Kidney (tissue), 14 donors: ENCODE measurements around the gene MX1. TPM values are rescaled to one million over a fixed set of nuclear protein-coding genes. Genes with fewer than 3 reads are reported as not detected.

Experiments
- DNase-seq, 5 donors: peaks; one replicate each; pipeline ENCODE4 v3.0.0-alpha.2; 2013 to 2020
- FAIRE-seq: peaks from 2 replicates; lab custom pipeline; 2012; peaks lifted over from hg19 to GRCh38; lab: Jason Lieb, UNC
- H3K27ac ChIP-seq, 2 donors: one replicate each; pipeline ENCODE4 v1.7.0; 2013; ENCODE audit warnings: low read depth in 2 of 2, low read length in 2 of 2, inconsistent platforms in 1 of 2
- H3K27me3 ChIP-seq: one replicate; pipeline ENCODE4 v1.7.1; 2013; ENCODE audit warnings: low read length, inconsistent platforms; ENCODE audit not compliant: control insufficient read depth, insufficient read depth
- H3K36me3 ChIP-seq, 3 donors: one replicate each; pipeline versions ENCODE4 v1.7.0 to v1.7.1; 2013; ENCODE audit warnings: low read length in 3 of 3, control low read depth in 1 of 3, inconsistent platforms in 1 of 3; ENCODE audit not compliant: insufficient read depth in 3 of 3, control insufficient read depth in 2 of 3
- H3K4me1 ChIP-seq, 3 donors: one replicate each; pipeline versions ENCODE4 v1.7.0 to v1.7.1; 2013; ENCODE audit warnings: low read length in 3 of 3, inconsistent platforms in 1 of 3, low read depth in 1 of 3; ENCODE audit not compliant: control insufficient read depth in 2 of 3, insufficient read depth in 2 of 3
- H3K4me3 ChIP-seq, 3 donors: one replicate each; pipeline versions ENCODE4 v1.7.0 to v1.8.1; 2013; ENCODE audit warnings: low read length in 3 of 3, control low read depth in 1 of 3, inconsistent platforms in 1 of 3
- H3K9ac ChIP-seq, 3 donors: one replicate each; pipeline versions ENCODE4 v1.7.0 to v1.7.1; 2013; ENCODE audit warnings: low read length in 3 of 3, control low read depth in 1 of 3, inconsistent platforms in 1 of 3
- H3K9me3 ChIP-seq, 3 donors: one replicate each; pipeline versions ENCODE4 v1.7.0 to v1.7.1; 2013; ENCODE audit warnings: low read length in 3 of 3, control low read depth in 1 of 3, inconsistent platforms in 1 of 3; ENCODE audit not compliant: control insufficient read depth in 2 of 3, insufficient read depth in 1 of 3
- intact Hi-C: fragments of 100-400 bp; cut with DNase I; formaldehyde crosslinking; loops from one replicate; pipeline ENCODE4 v1.11.1; 2022
- polyA plus RNA-seq: library from polyadenylated mRNA; stranded (reverse); fragments of 350-450 nt; fragmentation: Illumina TruSeq; extraction: RNeasy Lipid Tissue Mini Kit (QIAGEN cat#74804); gene quantifications from one replicate; pipeline ENCODE4 v1.2.3, GENCODE V29; 2014; ENCODE audit warnings: low read depth, low replicate concordance; ENCODE audit not compliant: insufficient read depth
- total RNA-seq: library from RNA; stranded (reverse); fragmentation: NEBNext Ultra II Directional; extraction: Animal tissue kit (Norgen Biotek cat#: 25700); gene quantifications from one replicate; pipeline ENCODE4 v1.2.1, GENCODE V29; 2021
- TF ChIP-seq, protein P1 (sequence below): IDR thresholded peaks from 3 replicates; pipeline ENCODE4 v1.5.1; 2012; ENCODE audit warnings: mild to moderate bottlenecking, moderate library complexity, borderline replicate concordance; ENCODE audit not compliant: insufficient read depth; ENCODE audit errors: extremely low read depth
- donor health status: control.
- donor health status: control.
- donor health status: control.
- donor health status: control.
- donor health status: control.
- donor health status: DM: yes; HTN: yes; CAD: no.
- donor health status: Normal renal cell carcinoma (clear cell type).

MX1 gene
- total and polyA plus RNA-seq, 2 donors from 2014 or later, result 22.9 to 47.4 TPM

GRCh38 chr21:41494242-41494641 lies 68.2 kb downstream of the MX1 start:
- Histone ChIP-seq H3K36me3 (peaks cover 0 to 10% (median 10%) of the 10 kb centered on the region in 3 donors), H3K9ac (no peak overlapping the region), H3K9me3 (no peaks in the 10 kb centered on the region), H3K27me3 (no peaks in the 10 kb centered on the region), H3K4me3 (no peak overlapping the region), H3K27ac (peak overlapping the region in 1 of 2 donors; percentile 72), H3K4me1 (peaks cover 0 to 21% (median 19%) of the 10 kb centered on the region in 3 donors)
- TF ChIP-seq, protein P1, sequence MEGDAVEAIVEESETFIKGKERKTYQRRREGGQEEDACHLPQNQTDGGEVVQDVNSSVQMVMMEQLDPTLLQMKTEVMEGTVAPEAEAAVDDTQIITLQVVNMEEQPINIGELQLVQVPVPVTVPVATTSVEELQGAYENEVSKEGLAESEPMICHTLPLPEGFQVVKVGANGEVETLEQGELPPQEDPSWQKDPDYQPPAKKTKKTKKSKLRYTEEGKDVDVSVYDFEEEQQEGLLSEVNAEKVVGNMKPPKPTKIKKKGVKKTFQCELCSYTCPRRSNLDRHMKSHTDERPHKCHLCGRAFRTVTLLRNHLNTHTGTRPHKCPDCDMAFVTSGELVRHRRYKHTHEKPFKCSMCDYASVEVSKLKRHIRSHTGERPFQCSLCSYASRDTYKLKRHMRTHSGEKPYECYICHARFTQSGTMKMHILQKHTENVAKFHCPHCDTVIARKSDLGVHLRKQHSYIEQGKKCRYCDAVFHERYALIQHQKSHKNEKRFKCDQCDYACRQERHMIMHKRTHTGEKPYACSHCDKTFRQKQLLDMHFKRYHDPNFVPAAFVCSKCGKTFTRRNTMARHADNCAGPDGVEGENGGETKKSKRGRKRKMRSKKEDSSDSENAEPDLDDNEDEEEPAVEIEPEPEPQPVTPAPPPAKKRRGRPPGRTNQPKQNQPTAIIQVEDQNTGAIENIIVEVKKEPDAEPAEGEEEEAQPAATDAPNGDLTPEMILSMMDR, result no peak
- FAIRE-seq (no peak), DNase-seq (no peak)
- intact Hi-C loops, result no loop called here

- H3K4me3 ChIP-seq, result no peak overlapping the region
- H3K9me3 ChIP-seq, result no peaks in the 10 kb centered on the region
- peak in 2 of 5 donors; percentile 45 to 49 for DNase-seq
- no peaks in the 10 kb centered on the region for H3K27me3 ChIP-seq
- TF ChIP-seq, protein P1, result no peak
- H3K9ac ChIP-seq, result peak overlapping the region in 1 of 3 donors; percentile 29
- intact Hi-C loops, result no loop called here
- H3K4me1 ChIP-seq, result peaks cover 0 to 36% (median 29%) of the 10 kb centered on the region in 3 donors
- peak overlapping the region; percentile 83 to 88 for H3K27ac ChIP-seq
- H3K36me3 ChIP-seq, result peaks cover 0 to 8% (median 8%) of the 10 kb centered on the region in 3 donors
- no peak for FAIRE-seq
Measured at GRCh38 chr21:41497008-41497407, 71.0 kb downstream of the MX1 start.

GRCh38 chr21:41497788-41498187 lies 71.7 kb downstream of the MX1 start:
- TF ChIP-seq, protein P1, result no peak
- no peaks in the 10 kb centered on the region for H3K9me3 ChIP-seq
- no peaks in the 10 kb centered on the region for H3K27me3 ChIP-seq
- intact Hi-C loops, result no loop called here
- peak overlapping the region; percentile 83 to 88 for H3K27ac ChIP-seq
- H3K4me1 ChIP-seq, result peaks cover 0 to 36% (median 29%) of the 10 kb centered on the region in 3 donors
- H3K4me3 ChIP-seq, result no peak overlapping the region
- DNase-seq (no peak), FAIRE-seq (no peak)
- peak overlapping the region in 2 of 3 donors; percentile 30 to 49 for H3K9ac ChIP-seq
- H3K36me3 ChIP-seq, result peaks cover 0 to 8% (median 8%) of the 10 kb centered on the region in 3 donors

GRCh38 chr21:41499920-41500319 lies 73.9 kb downstream of the MX1 start:
- no peak for FAIRE-seq
- Histone ChIP-seq H3K4me3 (peak overlapping the region in 1 of 3 donors; percentile 7), H3K36me3 (no peaks in the 10 kb centered on the region), H3K27me3 (no peaks in the 10 kb centered on the region), H3K27ac (peak overlapping the region; percentile 83 to 88), H3K9ac (peak overlapping the region in 1 of 3 donors; percentile 49), H3K9me3 (no peaks in the 10 kb centered on the region), H3K4me1 (peaks cover 0 to 46% (median 35%) of the 10 kb centered on the region in 3 donors)
- intact Hi-C loops, result no loop called here
- TF ChIP-seq, protein P1, result no peak
- no peak for DNase-seq
